AG04450 (cell line): Measurements from ENCODE around the gene CDK11A. TPM values are rescaled to one million over a fixed set of nuclear protein-coding genes. Genes with fewer than 3 reads are reported as not detected.

ENCODE experiments used
- CTCF ChIA-PET: fragments of 300-600, 350-600 bp; formaldehyde crosslinking; extraction: SDS; loops from one replicate; lab custom pipeline; 2022; ENCODE audit warnings: antibody characterized with exemption, inconsistent platforms; lab: Charles Lee
- POLR2A ChIA-PET: fragments of 350-600 bp; formaldehyde crosslinking; extraction: SDS; loops from one replicate; lab custom pipeline; 2021; ENCODE audit warnings: antibody characterized with exemption, inconsistent platforms; lab: Yijun Ruan, JAX
- DNase-seq: peaks from one replicate; pipeline ENCODE4 v3.0.0-alpha.2; 2011; ENCODE audit warnings: low read depth, low spot score
- H3K27ac ChIP-seq: one replicate; pipeline ENCODE4 v1.5.1; 2012; ENCODE audit warnings: low read depth, low read length, control low read depth
- H3K27me3 ChIP-seq: one replicate; pipeline ENCODE4 v1.6.0; 2012; ENCODE audit warnings: low read length; ENCODE audit not compliant: control insufficient read depth, insufficient read depth
- H3K4me3 ChIP-seq: 2 replicates; pipeline ENCODE4 v1.5.1; 2011; ENCODE audit warnings: mild to moderate bottlenecking, low read depth, low read length, control low read depth
- H3K9me3 ChIP-seq: 2 replicates; pipeline ENCODE4 v1.5.1; 2012; ENCODE audit warnings: low read length; ENCODE audit not compliant: control insufficient read depth, insufficient read depth
- polyA plus RNA-seq: library from polyadenylated mRNA; depleted of rRNA; stranded (reverse); fragments of >200 nt; gene quantifications from 2 replicates; pipeline ENCODE4 v1.2.3, GENCODE V29; 2011
- TF ChIP-seq, protein P1 (sequence below): IDR thresholded peaks from 2 replicates; pipeline ENCODE4 v1.5.1; 2011; ENCODE audit warnings: low read depth, low read length, control low read depth, inconsistent platforms

The CDK11A gene
- polyA plus RNA-seq, 1 experiment, result 6.0 TPM

DNA sequence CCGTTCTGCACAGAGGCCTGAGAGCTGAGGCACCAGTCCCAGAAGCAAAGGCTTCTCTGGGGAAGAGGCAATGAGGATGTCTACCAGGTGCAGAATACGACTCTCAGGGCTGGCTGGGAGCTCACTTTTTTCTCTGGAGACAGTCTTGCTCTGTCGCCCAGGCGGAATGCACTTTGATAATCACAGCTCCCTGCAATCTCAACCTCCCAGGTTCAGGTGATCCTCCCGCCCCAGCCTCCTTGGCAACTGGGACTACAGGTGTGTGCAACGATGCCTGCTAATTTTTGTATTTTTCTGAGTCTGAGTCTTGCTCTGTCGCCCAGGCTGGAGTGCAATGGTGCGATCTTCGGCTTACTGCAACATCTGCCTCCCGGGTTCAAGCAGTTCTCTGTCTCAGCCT is 36.6 kb upstream of the CDK11A start:
- no peak overlapping the region for H3K4me3 ChIP-seq
- H3K27ac ChIP-seq, result no peak overlapping the region
- ChIA-PET POLR2A (no interaction called here), CTCF (no interaction called here)
- TF ChIP-seq, protein P1, sequence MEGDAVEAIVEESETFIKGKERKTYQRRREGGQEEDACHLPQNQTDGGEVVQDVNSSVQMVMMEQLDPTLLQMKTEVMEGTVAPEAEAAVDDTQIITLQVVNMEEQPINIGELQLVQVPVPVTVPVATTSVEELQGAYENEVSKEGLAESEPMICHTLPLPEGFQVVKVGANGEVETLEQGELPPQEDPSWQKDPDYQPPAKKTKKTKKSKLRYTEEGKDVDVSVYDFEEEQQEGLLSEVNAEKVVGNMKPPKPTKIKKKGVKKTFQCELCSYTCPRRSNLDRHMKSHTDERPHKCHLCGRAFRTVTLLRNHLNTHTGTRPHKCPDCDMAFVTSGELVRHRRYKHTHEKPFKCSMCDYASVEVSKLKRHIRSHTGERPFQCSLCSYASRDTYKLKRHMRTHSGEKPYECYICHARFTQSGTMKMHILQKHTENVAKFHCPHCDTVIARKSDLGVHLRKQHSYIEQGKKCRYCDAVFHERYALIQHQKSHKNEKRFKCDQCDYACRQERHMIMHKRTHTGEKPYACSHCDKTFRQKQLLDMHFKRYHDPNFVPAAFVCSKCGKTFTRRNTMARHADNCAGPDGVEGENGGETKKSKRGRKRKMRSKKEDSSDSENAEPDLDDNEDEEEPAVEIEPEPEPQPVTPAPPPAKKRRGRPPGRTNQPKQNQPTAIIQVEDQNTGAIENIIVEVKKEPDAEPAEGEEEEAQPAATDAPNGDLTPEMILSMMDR, result no peak
- H3K27me3 ChIP-seq, result no peaks in the 10 kb centered on the region
- DNase-seq, result no peak
- H3K9me3 ChIP-seq, result no peaks in the 10 kb centered on the region

DNA sequence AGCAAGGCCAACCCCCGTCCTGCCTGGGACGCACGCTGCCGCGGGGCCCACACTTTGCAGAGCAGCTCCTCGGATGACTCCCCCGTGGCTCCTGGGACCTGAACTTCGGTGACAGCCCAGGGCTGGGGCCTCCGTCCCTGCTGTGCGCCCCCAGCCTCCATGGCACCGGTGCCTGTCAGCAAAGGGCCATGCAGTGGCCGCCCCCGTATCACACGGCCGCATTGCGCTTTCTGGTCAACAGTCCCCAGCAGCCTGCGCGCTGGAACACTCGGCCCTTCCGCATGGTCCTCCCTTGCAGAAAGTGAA is 36.1 kb upstream of the CDK11A start:
- H3K27me3 ChIP-seq, result no peaks in the 10 kb centered on the region
- no peaks in the 10 kb centered on the region for H3K9me3 ChIP-seq
- H3K27ac ChIP-seq, result no peak overlapping the region
- no peak overlapping the region for H3K4me3 ChIP-seq
- CTCF ChIA-PET, result no interaction called here
- POLR2A ChIA-PET, result no interaction called here
- no peak for DNase-seq
- TF ChIP-seq, protein P1, result no peak

DNA sequence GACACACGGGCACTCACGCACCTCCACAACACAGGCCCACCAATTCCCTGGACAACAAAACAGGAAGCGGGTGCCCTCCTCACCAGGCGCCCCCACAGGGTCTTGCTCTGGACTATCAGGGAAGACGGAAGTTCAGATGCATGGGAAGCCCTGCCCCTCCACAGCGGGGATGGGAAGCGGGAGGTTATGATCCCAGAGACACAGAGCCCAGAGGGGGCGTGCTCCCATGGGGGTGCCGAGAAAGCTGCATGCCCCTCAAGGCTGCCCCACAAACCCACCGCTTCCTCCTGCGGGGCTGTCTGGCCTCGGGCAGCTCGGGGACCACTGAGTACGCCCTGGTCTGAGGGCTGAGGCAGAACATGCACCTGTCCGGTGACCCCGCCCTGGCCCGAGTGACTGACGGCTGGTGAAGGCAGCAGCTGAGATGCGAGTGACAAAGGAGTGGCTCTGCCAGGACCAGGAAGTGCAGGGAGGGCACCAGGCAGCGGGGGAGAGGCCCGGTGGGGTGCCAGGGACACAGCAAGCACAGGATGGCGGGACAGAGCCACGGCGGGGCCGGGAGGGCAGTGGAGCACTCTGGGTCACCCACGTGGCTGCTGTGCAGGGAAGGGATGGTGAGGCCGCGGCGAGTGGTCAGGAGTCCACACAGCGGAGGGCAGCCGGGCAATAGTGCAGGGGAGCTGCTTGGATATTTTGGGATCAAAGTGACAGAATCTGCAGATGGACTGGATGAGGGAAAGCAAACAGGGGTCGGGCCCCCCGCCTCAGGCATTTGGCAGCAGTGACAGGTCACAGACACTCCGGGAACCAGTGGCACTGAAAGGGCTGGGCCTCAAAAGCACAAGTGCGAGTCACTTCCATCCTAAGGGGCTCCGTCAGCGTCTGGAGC is 35.5 kb upstream of the CDK11A start:
- Histone ChIP-seq H3K4me3 (no peak overlapping the region), H3K27me3 (no peaks in the 10 kb centered on the region), H3K27ac (no peak overlapping the region), H3K9me3 (no peaks in the 10 kb centered on the region)
- TF ChIP-seq, protein P1, result no peak
- no peak for DNase-seq
- ChIA-PET CTCF (no interaction called here), POLR2A (no interaction called here)

GRCh38 chr1:1758692-1759455 is 34.7 kb upstream of the CDK11A start:
- TF ChIP-seq, protein P1, result no peak
- Histone ChIP-seq H3K27ac (no peak overlapping the region), H3K9me3 (no peaks in the 10 kb centered on the region; the same call in 1 of the 2 replicates), H3K4me3 (no peak overlapping the region), H3K27me3 (no peaks in the 10 kb centered on the region)
- DNase-seq, result no peak
- POLR2A ChIA-PET, result no interaction called here
- CTCF ChIA-PET, result no interaction called here
